K562 (cell line): ENCODE results near the gene GNA15. TPM values are rescaled to one million over a fixed set of nuclear protein-coding genes. Genes with fewer than 3 reads are reported as not detected.

Experiments
- ATAC-seq: fragments of 200-7000 bp; cut with Tn5 transposase; 3 replicates; pipeline ENCODE4 v1.9.1; 2020; ENCODE audit warnings: moderate library complexity
- BruUV-seq: library from RNA; stranded (reverse); fragments of 400-500 nt; replicated peaks from 2 replicates; lab custom pipeline; 2021; lab: Mats Ljungman, UMichigan
- CTCF ChIA-PET: fragments of 300-600 bp; formaldehyde crosslinking; extraction: SDS; loops from one replicate; lab custom pipeline; 2021; ENCODE audit warnings: low intra/inter-chr PET ratio; lab: Yijun Ruan, JAX
- POLR2A ChIA-PET: fragments of 300-600, 350-650 bp; sonication (Branson Sonifier 250); formaldehyde crosslinking; extraction: SDS; loops from one replicate; lab custom pipeline; 2021; ENCODE audit warnings: antibody characterized with exemption, inconsistent platforms; lab: Yijun Ruan, JAX
- DNase-seq, 4 experiments: peaks; one replicate each; pipeline versions ENCODE4 v3.0.0 to v3.0.0-alpha.2; 2011 to 2018; ENCODE audit warnings: low spot score in 3 of 4, mixed read lengths in 3 of 4; ENCODE audit errors: extremely low read depth in 1 of 4
- FAIRE-seq: peaks from 2 replicates; lab custom pipeline; 2011; peaks lifted over from hg19 to GRCh38; lab: Jason Lieb, UNC
- H2AFZ ChIP-seq: 2 replicates; pipeline ENCODE4 v1.6.0; 2011; ENCODE audit warnings: low read depth, low read length, control low read depth, inconsistent platforms
- H3K27ac ChIP-seq: fragments of 200-600 bp; 3 replicates; pipeline ENCODE4 v1.8.0; 2011; ENCODE audit warnings: low read depth, mild to moderate bottlenecking, control low read depth, inconsistent platforms, low read length, moderate library complexity, mixed read lengths; ENCODE audit errors: extremely low read depth
- H3K27me3 ChIP-seq, 2 experiments: fragments of 300-600 bp in 1 of 2; 2 replicates in 1 of 2; 3 replicates in 1 of 2; pipeline versions ENCODE4 v1.6.0 to v1.8.0; 2011; ENCODE audit warnings: inconsistent platforms in 2 of 2, low read length in 2 of 2, mild to moderate bottlenecking in 1 of 2, mixed read lengths in 1 of 2, moderate library complexity in 1 of 2; ENCODE audit not compliant: control insufficient read depth in 2 of 2, insufficient read depth in 2 of 2
- H3K36me3 ChIP-seq: fragments of 300-600 bp; 3 replicates; pipeline ENCODE4 v1.8.0; 2011; ENCODE audit warnings: mild to moderate bottlenecking, low read length, inconsistent platforms; ENCODE audit not compliant: control insufficient read depth, insufficient read depth
- H3K4me1 ChIP-seq, 2 experiments: fragments of 200-600 bp in 1 of 2; replicated peaks in 1 of 2; 2 replicates in 1 of 2; 3 replicates in 1 of 2; pipeline versions ENCODE4 v1.5.1 to v1.8.0; 2011; ENCODE audit warnings: inconsistent platforms in 2 of 2, low read length in 2 of 2, mild to moderate bottlenecking in 1 of 2, mixed read lengths in 1 of 2, moderate library complexity in 1 of 2; ENCODE audit not compliant: control insufficient read depth in 2 of 2, insufficient read depth in 2 of 2
- H3K4me2 ChIP-seq: 2 replicates; pipeline ENCODE4 v1.6.1; 2011; ENCODE audit warnings: low read length, control low read depth, inconsistent platforms, mixed read lengths; ENCODE audit not compliant: insufficient read depth
- H3K4me3 ChIP-seq: fragments of 200-600 bp; sonication (generic), shearing (Covaris generic); 2 replicates; pipeline ENCODE4 v1.5.1; 2016; ENCODE audit warnings: control low read depth, inconsistent platforms
- H3K79me2 ChIP-seq: fragments of 200-600 bp; 3 replicates; pipeline ENCODE4 v1.8.0; 2011; ENCODE audit warnings: low read length, inconsistent platforms; ENCODE audit not compliant: control insufficient read depth, insufficient read depth
- H3K9ac ChIP-seq, 2 experiments: 2 replicates each; pipeline versions ENCODE4 v1.6.0 to v1.6.1; 2011; ENCODE audit warnings: low read depth in 2 of 2, low read length in 2 of 2, control low read depth in 1 of 2, inconsistent platforms in 1 of 2, mild to moderate bottlenecking in 1 of 2, mixed read lengths in 1 of 2; ENCODE audit not compliant: insufficient read depth in 1 of 2
- H3K9me1 ChIP-seq: one replicate; pipeline ENCODE4 v1.6.0; 2011; ENCODE audit warnings: inconsistent platforms, mild to moderate bottlenecking, low read length, moderate library complexity; ENCODE audit not compliant: control insufficient read depth, insufficient read depth
- H3K9me3 ChIP-seq: replicated peaks from 2 replicates; pipeline ENCODE4 v1.5.1; 2011; ENCODE audit warnings: low read depth, low read length, inconsistent platforms; ENCODE audit not compliant: control insufficient read depth, insufficient read depth
- H4K20me1 ChIP-seq: replicated peaks from 2 replicates; pipeline ENCODE4 v1.6.1; 2011; ENCODE audit warnings: low read length, inconsistent platforms, mixed read lengths; ENCODE audit not compliant: control insufficient read depth, insufficient read depth
- ARNT ChIP-seq, 2 experiments: fragments of 450-650 bp; IDR thresholded peaks; 2 replicates each; pipeline ENCODE4 v1.6.1; 2016; ENCODE audit warnings: mild to moderate bottlenecking in 1 of 2
- CC2D1A ChIP-seq: fragments of 450-650 bp; IDR thresholded peaks from 2 replicates; pipeline ENCODE4 v1.6.1; 2017; ENCODE audit warnings: mild to moderate bottlenecking
- CEBPG ChIP-seq, 3 experiments: fragments of 200-800 bp in 1 of 3; sonication (Bioruptor generic) in 1 of 3; sonication (generic) in 1 of 3; formaldehyde crosslinking in 1 of 3; IDR thresholded peaks in 2 of 3; conservative IDR thresholded peaks in 1 of 3; 2 replicates each; pipeline versions ENCODE4 v1.6.1 to v1.8.0; 2016 to 2022; ENCODE audit warnings: missing compliant biosample characterization in 2 of 3, missing genetic modification characterization in 2 of 3, mild to moderate bottlenecking in 1 of 3, missing genetic modification reagents in 1 of 3
- CREM ChIP-seq: IDR thresholded peaks from 2 replicates; pipeline ENCODE4 v1.6.1; 2014; ENCODE audit warnings: antibody characterized with exemption, low read depth
- CSDE1 ChIP-seq, 2 experiments: fragments of 450-650 bp; IDR thresholded peaks; 2 replicates each; pipeline ENCODE4 v1.6.1; 2016; ENCODE audit warnings: mild to moderate bottlenecking in 1 of 2
- DDX20 ChIP-seq: fragments of 450-650 bp; IDR thresholded peaks from 2 replicates; pipeline ENCODE4 v1.6.1; 2016; ENCODE audit warnings: missing genetic modification characterization, low read depth, mild to moderate bottlenecking, missing compliant biosample characterization, moderate library complexity
- MEIS2 ChIP-seq: fragments of 450-650 bp; IDR thresholded peaks from 2 replicates; pipeline ENCODE4 v1.6.1; 2014; ENCODE audit warnings: mild to moderate bottlenecking; ENCODE audit not compliant: partially characterized antibody
- RBM17 ChIP-seq: fragments of 200-400 bp; formaldehyde crosslinking; IDR thresholded peaks from 2 replicates; pipeline ENCODE4 v1.6.1; 2017; ENCODE audit warnings: low read depth, mild to moderate bottlenecking, low read length, borderline replicate concordance
- SNRNP70 ChIP-seq: fragments of 200-400 bp; formaldehyde crosslinking; optimal IDR thresholded peaks from 2 replicates; pipeline ENCODE3; 2017; ENCODE audit warnings: low read depth, low read length
- SPI1 ChIP-seq: IDR thresholded peaks from 2 replicates; pipeline ENCODE4 v1.6.1; 2011; ENCODE audit warnings: low read depth, low read length, control low read depth, borderline replicate concordance
- TCFL5 ChIP-seq: fragments of 250-450 bp; sonication (Bioruptor Pico); conservative IDR thresholded peaks from 2 replicates; pipeline ENCODE4 v1.6.1; 2021; ENCODE audit warnings: mild to moderate bottlenecking, moderate library complexity, matching md5 sums
- THRAP3 ChIP-seq: fragments of 450-650 bp; IDR thresholded peaks from 2 replicates; pipeline ENCODE4 v1.6.1; 2016; ENCODE audit warnings: mild to moderate bottlenecking, inconsistent platforms, borderline replicate concordance
- ZBTB12 ChIP-seq: fragments of 250-450 bp; sonication (Bioruptor Pico); IDR thresholded peaks from 2 replicates; pipeline ENCODE4 v1.4.0; 2020
- ZBTB33 ChIP-seq: sonication (generic); formaldehyde crosslinking; IDR thresholded peaks from 2 replicates; pipeline ENCODE4 v1.8.1; 2023; ENCODE audit warnings: mild to moderate bottlenecking, missing genetic modification reagents
- ZBTB5 ChIP-seq: fragments of 450-650 bp; IDR thresholded peaks from 2 replicates; pipeline ENCODE4 v1.6.1; 2017; ENCODE audit warnings: antibody characterized with exemption
- ZNF175 ChIP-seq: fragments of 200-800 bp; sonication (Bioruptor generic); IDR thresholded peaks from 2 replicates; pipeline ENCODE4 v1.6.1; 2016; ENCODE audit warnings: low read depth, mild to moderate bottlenecking, missing genetic modification characterization, missing compliant biosample characterization
- ZNF644 ChIP-seq: fragments of 200-800 bp; sonication (Bioruptor generic); IDR thresholded peaks from 2 replicates; pipeline ENCODE4 v1.6.1; 2016; ENCODE audit warnings: low read depth, missing genetic modification characterization, missing compliant biosample characterization
- WGBS: fragments of 100-300 bp; shearing (Covaris generic); methylation state at CpG from one replicate; pipeline ENCODE4 v1.1.6; 2016; ENCODE audit warnings: low coverage, mixed read lengths; ENCODE audit not compliant: insufficient coverage; ENCODE audit errors: missing lambda C conversion rate; 5-methylcytosine and 5-hydroxymethylcytosine counted together
- in situ Hi-C: fragments of 300-500 bp; cut with MboI; formaldehyde crosslinking; loops from 4 replicates; pipeline ENCODE4 v1.15.0; 2018; ENCODE audit warnings: inconsistent platforms, mixed read lengths
- intact Hi-C: fragments of 100-400 bp; cut with micrococcal nuclease; formaldehyde crosslinking; loops from 2 replicates; pipeline ENCODE4 v1.14.2; 2022
- polyA plus RNA-seq, 8 experiments: library from polyadenylated mRNA; depleted of rRNA in 4 of 8; stranded (reverse) in 5 of 8; unstranded in 3 of 8; fragments of >200 nt; fragmentation: Nextera tagmentation in 2 of 8; fragmentation: Illumina TruSeq in 1 of 8; extraction: Ambion mirVana in 2 of 8; extraction: Trizol in 1 of 8; gene quantifications; 2 replicates each; pipeline versions ENCODE4 v1.2.1 to v1.2.3, GENCODE V29; 2011 to 2014; ENCODE audit warnings: inconsistent platforms in 1 of 8, missing spikeins in 1 of 8
- total RNA-seq, 7 experiments: library from RNA; depleted of rRNA in 6 of 7; stranded (reverse); fragments of >200 nt in 6 of 7; fragmentation: Illumina TruSeq in 2 of 7; extraction: Trizol in 2 of 7; gene quantifications; 2 replicates each; pipeline versions ENCODE4 v1.2.1 to v1.2.3, GENCODE V29; 2011 to 2021; ENCODE audit warnings: low replicate concordance in 1 of 7

Gene GNA15
- total and polyA plus RNA-seq, 9 of the 15 experiments (the other 6 are each of a cell fraction or from before 2014, with no cell fraction given): 0.03 to 0.24 (median 0.11) TPM; not detected in 1

GRCh38 chr19:3159565-3159964 lies 23.7 kb downstream of the GNA15 start:
- ChIA-PET POLR2A (interaction anchor here (0.5 kb wide), 1 partner anchor 145 kb away, joined by 3 read pairs; no protein-coding TSS in a partner anchor), CTCF (no interaction called here)
- H3K4me1 ChIP-seq: peaks cover 10 to 36% of the 10 kb centered on the region in 2 experiments
- no peaks in the 10 kb centered on the region for H3K36me3 ChIP-seq
- no peaks in the 10 kb centered on the region for H3K27me3 ChIP-seq
- intact Hi-C loops (no loop called here), in situ Hi-C loops (loop anchor here (5.0 kb wide), 1 partner anchor 207 kb away; no protein-coding TSS in a partner anchor)
- BruUV-seq: no TSS peak
- H3K9me3 ChIP-seq: peaks cover 8% of the 10 kb centered on the region
- H3K4me3 ChIP-seq: no peak overlapping the region
- H3K4me2 ChIP-seq: no peak overlapping the region
- ATAC-seq (no peak), DNase-seq (no peak), FAIRE-seq (no peak)
- H3K79me2 ChIP-seq: peaks cover 4% of the 10 kb centered on the region; the same call in 1 of the 3 replicates
- no peak overlapping the region for H2AFZ ChIP-seq
- 74% methylated on average over 8 of the region's 8 CpGs for WGBS
- no peak overlapping the region; the same call in 2 of the 3 replicates for H3K27ac ChIP-seq
- H3K9ac ChIP-seq: no peak overlapping the region
- H4K20me1 ChIP-seq: no peaks in the 10 kb centered on the region
- H3K9me1 ChIP-seq: no peaks in the 10 kb centered on the region
- no peak for TF ChIP-seq SPI1
- no peak for TF ChIP-seq ZNF175 (CRISPR knock-in tag)
- TF ChIP-seq SNRNP70: no peak
- TF ChIP-seq CC2D1A: no peak
- TF ChIP-seq RBM17: no peak
- no peak for TF ChIP-seq ZBTB12 (CRISPR knock-in tag)
- TF ChIP-seq MEIS2: no peak
- no peak for TF ChIP-seq CEBPG (CRISPR knock-in tag; IDR thresholded peaks at IDR 0.05)
- no peak for TF ChIP-seq CEBPG (tag; conservative IDR thresholded peaks at IDR 0.05 in 1 of 2, IDR thresholded peaks at IDR 0.05 in 1 of 2)
- no peak for TF ChIP-seq ARNT (IDR thresholded peaks at IDR 0.05)
- no peak for TF ChIP-seq CREM
- TF ChIP-seq TCFL5 (CRISPR knock-in tag): no peak
- no peak for TF ChIP-seq ZBTB33 (CRISPR knock-in tag)
- no peak for TF ChIP-seq DDX20 (tag)
- TF ChIP-seq ZNF644 (tag): no peak
- no peak for TF ChIP-seq CSDE1 (IDR thresholded peaks at IDR 0.05)
- TF ChIP-seq THRAP3: no peak
- TF ChIP-seq ZBTB5: no peak
